ENCODE data around the gene ZBTB7C. TPM values are rescaled to one million over a fixed set of nuclear protein-coding genes. Genes with fewer than 3 reads are reported as not detected.

ZBTB7C gene
- total RNA-seq, 1 experiment from 2014 or later, result 0.32 TPM

GRCh38 chr18:48106498-48106897 lies 302.7 kb downstream of the ZBTB7C start:
- TF ChIP-seq CTCF (conservative IDR thresholded peaks at IDR 0.05; ENCODE audit: low read depth, low read length), result no peak
- TF ChIP-seq EZH2 (IDR thresholded peaks at IDR 0.05; ENCODE audit: borderline replicate concordance, low read depth, low read length, poor library complexity, severe bottlenecking), result no peak
- no TSS peak for BruUV-seq (replicated peaks)
- ChIA-PET POLR2A (ENCODE audit: low non-redundant PET) (no interaction called here), CTCF (no interaction called here)
- no peak overlapping the region for H3K27ac ChIP-seq (ENCODE audit: low read depth, low read length, poor library complexity, severe bottlenecking)
- peaks cover 18% of the 10 kb centered on the region for H3K27me3 ChIP-seq (replicated peaks; ENCODE audit: insufficient read depth, low read depth, low read length, poor library complexity)
- intact Hi-C loops (cut with micrococcal nuclease; ENCODE audit: unreplicated experiment), result no loop called here
- no peak overlapping the region for H3K4me3 ChIP-seq (ENCODE audit: low read depth, low read length, poor library complexity, severe bottlenecking)
- DNase-seq (ENCODE audit: low spot score), result no peak
- H3K9me3 ChIP-seq (ENCODE audit: low read depth, low read length, poor library complexity, severe bottlenecking), result no peaks in the 10 kb centered on the region
- no peaks in the 10 kb centered on the region for H3K4me1 ChIP-seq (ENCODE audit: insufficient read depth, low read length, poor library complexity, severe bottlenecking)
- no peaks in the 10 kb centered on the region for H3K36me3 ChIP-seq (ENCODE audit: insufficient read depth, low read length, poor library complexity, severe bottlenecking)

- Histone ChIP-seq H3K9me3 (ENCODE audit: low read depth, low read length, poor library complexity, severe bottlenecking) (no peaks in the 10 kb centered on the region), H3K36me3 (ENCODE audit: insufficient read depth, low read length, poor library complexity, severe bottlenecking) (no peaks in the 10 kb centered on the region), H3K4me3 (ENCODE audit: low read depth, low read length, poor library complexity, severe bottlenecking) (no peak overlapping the region), H3K27ac (ENCODE audit: low read depth, low read length, poor library complexity, severe bottlenecking) (no peak overlapping the region), H3K27me3 (replicated peaks; ENCODE audit: insufficient read depth, low read depth, low read length, poor library complexity) (peaks cover 18% of the 10 kb centered on the region), H3K4me1 (ENCODE audit: insufficient read depth, low read length, poor library complexity, severe bottlenecking) (no peaks in the 10 kb centered on the region)
- ChIA-PET POLR2A (ENCODE audit: low non-redundant PET) (no interaction called here), CTCF (no interaction called here)
- no TSS peak for BruUV-seq (replicated peaks)
- TF ChIP-seq CTCF (conservative IDR thresholded peaks at IDR 0.05; ENCODE audit: low read depth, low read length) (no peak), EZH2 (IDR thresholded peaks at IDR 0.05; ENCODE audit: borderline replicate concordance, low read depth, low read length, poor library complexity, severe bottlenecking) (no peak)
- intact Hi-C loops (cut with micrococcal nuclease; ENCODE audit: unreplicated experiment), result no loop called here
- no peak for DNase-seq (ENCODE audit: low spot score)
Observed at GRCh38 chr18:48105317-48105716, 303.9 kb downstream of the ZBTB7C start.

GRCh38 chr18:48104705-48105104 lies 304.5 kb downstream of the ZBTB7C start:
- Histone ChIP-seq H3K4me3 (ENCODE audit: low read depth, low read length, poor library complexity, severe bottlenecking) (no peak overlapping the region), H3K27me3 (replicated peaks; ENCODE audit: insufficient read depth, low read depth, low read length, poor library complexity) (peaks cover 18% of the 10 kb centered on the region), H3K36me3 (ENCODE audit: insufficient read depth, low read length, poor library complexity, severe bottlenecking) (no peaks in the 10 kb centered on the region), H3K9me3 (ENCODE audit: low read depth, low read length, poor library complexity, severe bottlenecking) (no peaks in the 10 kb centered on the region), H3K4me1 (ENCODE audit: insufficient read depth, low read length, poor library complexity, severe bottlenecking) (no peaks in the 10 kb centered on the region), H3K27ac (ENCODE audit: low read depth, low read length, poor library complexity, severe bottlenecking) (no peak overlapping the region)
- POLR2A ChIA-PET (ENCODE audit: low non-redundant PET), result no interaction called here
- intact Hi-C loops (cut with micrococcal nuclease; ENCODE audit: unreplicated experiment), result no loop called here
- no peak for DNase-seq (ENCODE audit: low spot score)
- CTCF ChIA-PET, result no interaction called here
- TF ChIP-seq CTCF (conservative IDR thresholded peaks at IDR 0.05; ENCODE audit: low read depth, low read length) (no peak), EZH2 (IDR thresholded peaks at IDR 0.05; ENCODE audit: borderline replicate concordance, low read depth, low read length, poor library complexity, severe bottlenecking) (no peak)
- BruUV-seq (replicated peaks), result no TSS peak
